Caco-2 (cell line): ENCODE data around the gene KCTD2. TPM values are rescaled to one million over a fixed set of nuclear protein-coding genes. Genes with fewer than 3 reads are reported as not detected.

Experiments used
- BruUV-seq: library from RNA; stranded (reverse); fragments of 400-500 nt; replicated peaks from 2 replicates; lab custom pipeline; 2021; lab: Mats Ljungman, UMichigan
- CTCF ChIA-PET: fragments of 300-600 bp; sonication (Branson Sonifier 250); formaldehyde crosslinking; loops from one replicate; lab custom pipeline; 2022; ENCODE audit warnings: antibody characterized with exemption; lab: Charles Lee
- POLR2A ChIA-PET: fragments of 300-600 bp; sonication (Branson Sonifier 250); formaldehyde crosslinking; loops from one replicate; lab custom pipeline; 2022; ENCODE audit warnings: antibody characterized with exemption; lab: Charles Lee
- DNase-seq, 2 experiments: peaks; one replicate each; pipeline versions ENCODE4 v3.0.0 to v3.0.0-alpha.2; 2020 to 2022
- H3K27me3 ChIP-seq: replicated peaks from 2 replicates; pipeline ENCODE4 v1.6.0; 2011; ENCODE audit warnings: low read length; ENCODE audit not compliant: control insufficient read depth, insufficient read depth
- H3K36me3 ChIP-seq: 2 replicates; pipeline ENCODE4 v1.5.1; 2011; ENCODE audit warnings: low read length; ENCODE audit not compliant: control insufficient read depth, insufficient read depth
- H3K4me1 ChIP-seq: fragments of 250-450 bp; sonication (Bioruptor Pico); 2 replicates; pipeline ENCODE4 v1.5.1; 2020; ENCODE audit warnings: mild to moderate bottlenecking
- H3K4me3 ChIP-seq: 2 replicates; pipeline ENCODE4 v1.5.1; 2011; ENCODE audit warnings: low read depth, mild to moderate bottlenecking, control low read depth, low read length
- H3K9me3 ChIP-seq: fragments of 250-450 bp; sonication (Bioruptor Pico); 2 replicates; pipeline ENCODE4 v1.5.1; 2020; ENCODE audit warnings: mild to moderate bottlenecking, moderate library complexity
- H3K27ac Mint-ChIP-seq: one replicate; pipeline ENCODE4 v1.8.0; 2022; ENCODE audit warnings: mixed read lengths; ENCODE audit not compliant: unreplicated experiment
- H3K27me3 Mint-ChIP-seq: one replicate; pipeline ENCODE4 v1.8.0; 2022; ENCODE audit warnings: mixed read lengths; ENCODE audit not compliant: insufficient read depth, unreplicated experiment
- H3K36me3 Mint-ChIP-seq: one replicate; pipeline ENCODE4 v1.8.0; 2022; ENCODE audit warnings: mild to moderate bottlenecking, mixed read lengths; ENCODE audit not compliant: insufficient read depth, unreplicated experiment
- H3K4me1 Mint-ChIP-seq: one replicate; pipeline ENCODE4 v1.8.0; 2022; ENCODE audit warnings: low read depth, mixed read lengths; ENCODE audit not compliant: unreplicated experiment
- H3K4me3 Mint-ChIP-seq: one replicate; pipeline ENCODE4 v1.8.0; 2022; ENCODE audit warnings: mild to moderate bottlenecking, moderate library complexity, mixed read lengths; ENCODE audit not compliant: unreplicated experiment
- H3K9me3 Mint-ChIP-seq: one replicate; pipeline ENCODE4 v1.8.0; 2022; ENCODE audit warnings: mixed read lengths; ENCODE audit not compliant: unreplicated experiment
- intact Hi-C: fragments of 100-400 bp; cut with micrococcal nuclease; formaldehyde crosslinking; loops from one replicate; pipeline ENCODE4 v1.10.0; 2022; ENCODE audit not compliant: unreplicated experiment
- total RNA-seq: library from RNA; stranded (reverse); gene quantifications from 2 replicates; pipeline ENCODE4 v1.2.3, GENCODE V29; 2022
- TF ChIP-seq, protein P1 (sequence below), 2 experiments: fragments of 200-600 bp in 1 of 2; IDR thresholded peaks; 1 replicate in 1 of 2; 2 replicates in 1 of 2; pipeline versions ENCODE4 v1.5.1 to v1.8.0; 2011 to 2022; ENCODE audit warnings: antibody characterized with exemption in 1 of 2, control low read depth in 1 of 2, inconsistent platforms in 1 of 2, low read depth in 1 of 2, low read length in 1 of 2, mild to moderate bottlenecking in 1 of 2, moderate library complexity in 1 of 2; ENCODE audit not compliant: insufficient read depth in 1 of 2, severe bottlenecking in 1 of 2, unreplicated experiment in 1 of 2

Gene KCTD2
- total RNA-seq, 1 experiment from 2014 or later, result 28.8 TPM

DNA sequence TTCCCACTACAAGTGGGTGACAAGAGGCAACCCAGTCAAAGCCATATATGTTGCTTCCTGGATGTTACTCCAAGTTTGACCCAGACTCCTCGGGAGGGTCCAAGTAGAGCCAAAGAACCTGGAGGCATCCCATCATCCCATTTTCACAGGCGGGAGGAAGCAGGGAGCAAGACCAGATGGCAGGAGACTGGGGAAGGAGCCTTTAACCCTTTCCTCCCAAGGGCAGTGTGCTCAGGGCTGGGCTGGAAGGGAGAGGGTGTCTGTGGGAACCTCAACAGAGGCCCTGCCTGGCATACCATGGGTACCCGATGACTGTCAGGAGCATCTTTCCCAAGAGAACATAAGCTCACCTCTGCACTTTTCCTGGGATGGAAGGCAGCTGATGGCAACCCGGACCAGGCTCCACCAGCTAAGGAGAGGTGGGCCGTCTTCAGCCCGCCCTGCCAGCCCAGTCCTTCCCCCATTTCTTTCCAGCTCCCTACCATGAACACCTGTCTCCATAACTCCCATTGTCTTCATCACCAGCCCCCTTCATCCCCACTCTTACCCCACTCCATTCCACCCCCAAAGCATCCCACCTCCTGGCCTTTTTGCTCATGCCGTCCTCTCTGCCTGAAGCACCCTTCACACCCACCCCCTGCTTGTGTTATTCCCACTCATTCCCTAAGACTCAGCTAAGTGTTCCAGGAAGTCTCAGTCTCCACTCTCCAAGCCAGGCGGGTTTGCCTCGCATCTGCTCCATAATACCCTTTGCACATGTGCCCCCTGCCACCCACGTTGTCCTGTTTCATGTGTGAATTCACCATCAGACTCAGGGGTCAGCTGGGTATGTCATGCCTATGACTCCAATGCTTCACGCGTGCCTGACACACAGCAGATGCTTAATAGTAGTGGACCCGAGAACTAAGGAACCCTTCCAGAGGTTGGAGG, 34.9 kb downstream of the KCTD2 start:
- CTCF ChIA-PET, result interaction anchor here (0.7 kb wide), 1 partner anchor 27 kb away, joined by 3 read pairs; no protein-coding TSS in a partner anchor

GRCh38 chr17:75082683-75083082, 35.7 kb downstream of the KCTD2 start:
- POLR2A ChIA-PET, result no interaction called here
- Mint-ChIP-seq H3K27ac (no peak overlapping the region), H3K4me3 (no peak overlapping the region), H3K4me1 (peaks cover 41% of the 10 kb centered on the region), H3K36me3 (peaks cover 12% of the 10 kb centered on the region), H3K27me3 (no peaks in the 10 kb centered on the region), H3K9me3 (no peaks in the 10 kb centered on the region)
- DNase-seq, result no peak
- BruUV-seq, result no TSS peak
- Histone ChIP-seq H3K36me3 (no peaks in the 10 kb centered on the region), H3K4me3 (no peak overlapping the region), H3K4me1 (peaks cover 43% of the 10 kb centered on the region), H3K27me3 (no peaks in the 10 kb centered on the region), H3K9me3 (no peaks in the 10 kb centered on the region)
- intact Hi-C loops, result no loop called here
- CTCF ChIA-PET, result interaction anchor here (0.7 kb wide), 1 partner anchor 28 kb away, joined by 3 read pairs; no protein-coding TSS in a partner anchor
- TF ChIP-seq, protein P1, sequence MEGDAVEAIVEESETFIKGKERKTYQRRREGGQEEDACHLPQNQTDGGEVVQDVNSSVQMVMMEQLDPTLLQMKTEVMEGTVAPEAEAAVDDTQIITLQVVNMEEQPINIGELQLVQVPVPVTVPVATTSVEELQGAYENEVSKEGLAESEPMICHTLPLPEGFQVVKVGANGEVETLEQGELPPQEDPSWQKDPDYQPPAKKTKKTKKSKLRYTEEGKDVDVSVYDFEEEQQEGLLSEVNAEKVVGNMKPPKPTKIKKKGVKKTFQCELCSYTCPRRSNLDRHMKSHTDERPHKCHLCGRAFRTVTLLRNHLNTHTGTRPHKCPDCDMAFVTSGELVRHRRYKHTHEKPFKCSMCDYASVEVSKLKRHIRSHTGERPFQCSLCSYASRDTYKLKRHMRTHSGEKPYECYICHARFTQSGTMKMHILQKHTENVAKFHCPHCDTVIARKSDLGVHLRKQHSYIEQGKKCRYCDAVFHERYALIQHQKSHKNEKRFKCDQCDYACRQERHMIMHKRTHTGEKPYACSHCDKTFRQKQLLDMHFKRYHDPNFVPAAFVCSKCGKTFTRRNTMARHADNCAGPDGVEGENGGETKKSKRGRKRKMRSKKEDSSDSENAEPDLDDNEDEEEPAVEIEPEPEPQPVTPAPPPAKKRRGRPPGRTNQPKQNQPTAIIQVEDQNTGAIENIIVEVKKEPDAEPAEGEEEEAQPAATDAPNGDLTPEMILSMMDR (IDR thresholded peaks at IDR 0.05; ENCODE audit: insufficient read depth in 1 of 2, low read depth in 1 of 2, low read length in 1 of 2, severe bottlenecking in 1 of 2, unreplicated experiment in 1 of 2), result no peak

More for the DNA sequence above, 34.9 kb downstream of the KCTD2 start:
- Histone ChIP-seq H3K27me3 (no peaks in the 10 kb centered on the region), H3K9me3 (no peaks in the 10 kb centered on the region), H3K36me3 (no peaks in the 10 kb centered on the region), H3K4me3 (no peak overlapping the region), H3K4me1 (peaks cover 42% of the 10 kb centered on the region)
- H3K36me3 Mint-ChIP-seq, result peaks cover 16% of the 10 kb centered on the region
- no peaks in the 10 kb centered on the region for H3K27me3 Mint-ChIP-seq
- DNase-seq, result no peak
- POLR2A ChIA-PET, result interaction anchor here (0.6 kb wide), 1 partner anchor 35 kb away, joined by 6 read pairs; the partner anchor contains the start of gene KCTD2
- no TSS peak for BruUV-seq
- H3K4me3 Mint-ChIP-seq, result no peak overlapping the region
- intact Hi-C loops, result no loop called here
- no peak overlapping the region for H3K27ac Mint-ChIP-seq
- H3K9me3 Mint-ChIP-seq, result no peaks in the 10 kb centered on the region
- peaks cover 40% of the 10 kb centered on the region for H3K4me1 Mint-ChIP-seq
- TF ChIP-seq, protein P1 (IDR thresholded peaks at IDR 0.05; ENCODE audit: insufficient read depth in 1 of 2, low read depth in 1 of 2, low read length in 1 of 2, severe bottlenecking in 1 of 2, unreplicated experiment in 1 of 2), result no peak

DNA sequence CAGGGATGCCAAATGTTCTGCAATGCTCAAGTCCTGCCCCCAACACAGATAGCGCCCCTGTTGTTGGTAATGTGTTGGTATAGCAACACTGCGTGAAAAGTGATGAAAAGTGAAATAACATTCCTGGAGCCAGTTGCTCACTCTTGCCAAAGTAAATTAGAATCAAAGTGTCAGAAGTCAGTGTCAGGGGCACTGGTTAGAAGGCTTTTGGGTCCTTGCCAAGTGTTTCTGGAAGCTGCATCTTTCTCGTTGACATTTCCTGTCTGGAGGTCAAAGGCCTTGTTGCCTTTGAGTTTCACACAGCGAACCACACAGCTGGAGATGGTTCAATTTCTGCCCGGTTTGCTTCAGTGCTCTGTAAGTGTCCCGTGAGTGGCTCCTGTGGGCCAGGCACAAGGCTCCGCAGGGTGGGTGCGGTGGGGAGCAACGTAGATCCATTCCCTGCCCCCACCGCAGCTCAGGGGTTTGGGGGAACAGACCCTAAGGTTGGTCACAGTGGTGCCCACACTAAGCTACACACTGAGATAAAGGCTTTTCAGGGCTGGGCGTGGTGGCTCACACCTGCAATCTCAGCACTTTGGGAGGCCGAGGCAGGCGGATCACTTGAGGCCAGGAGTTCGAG, 37.1 kb downstream of the KCTD2 start:
- Mint-ChIP-seq H3K27ac (no peak overlapping the region), H3K9me3 (no peaks in the 10 kb centered on the region), H3K36me3 (peaks cover 16% of the 10 kb centered on the region), H3K4me1 (peaks cover 37% of the 10 kb centered on the region), H3K4me3 (no peak overlapping the region), H3K27me3 (no peaks in the 10 kb centered on the region)
- no peaks in the 10 kb centered on the region for H3K9me3 ChIP-seq
- peaks cover 36% of the 10 kb centered on the region for H3K4me1 ChIP-seq
- H3K4me3 ChIP-seq, result no peak overlapping the region
- TF ChIP-seq, protein P1 (IDR thresholded peaks at IDR 0.05; ENCODE audit: insufficient read depth in 1 of 2, low read depth in 1 of 2, low read length in 1 of 2, severe bottlenecking in 1 of 2, unreplicated experiment in 1 of 2), result no peak
- CTCF ChIA-PET, result no interaction called here
- no peak for DNase-seq
- intact Hi-C loops, result no loop called here
- BruUV-seq, result no TSS peak
- H3K27me3 ChIP-seq, result no peaks in the 10 kb centered on the region
- H3K36me3 ChIP-seq, result no peaks in the 10 kb centered on the region
- POLR2A ChIA-PET, result no interaction called here
